ENCODE results near the gene TRIM38.
A peak's percentile ranks its signal among the peaks of the same experiment; 100 is the strongest.

TRIM38 gene

GRCh38 chr6:25958700-25959162, 3.9 kb upstream of the TRIM38 start:
- Histone ChIP-seq H3K4me1 (ENCODE audit: control insufficient read depth in 1 of 2, insufficient read depth in 2 of 2, low read length in 2 of 2) (peaks cover 0 to 10% of the 10 kb centered on the region in 2 donors), H3K36me3 (ENCODE audit: control insufficient read depth in 1 of 2, insufficient read depth in 2 of 2, low read length in 2 of 2) (peaks cover 0 to 4% of the 10 kb centered on the region in 2 donors), H3K9me3 (ENCODE audit: control insufficient read depth in 1 of 2, low read length in 2 of 2) (no peaks in the 10 kb centered on the region), H3K27ac (ENCODE audit: low read length) (no peak overlapping the region), H3K4me3 (ENCODE audit: low read depth in 1 of 2, low read length in 2 of 2) (no peak overlapping the region), H3K27me3 (ENCODE audit: low read depth, low read length) (no peaks in the 10 kb centered on the region)

- H3K4me1 ChIP-seq (ENCODE audit: control insufficient read depth in 1 of 2, insufficient read depth in 2 of 2, low read length in 2 of 2), result peaks cover 0 to 19% of the 10 kb centered on the region in 2 donors
- no peaks in the 10 kb centered on the region for H3K9me3 ChIP-seq (ENCODE audit: control insufficient read depth in 1 of 2, low read length in 2 of 2)
- H3K27me3 ChIP-seq (ENCODE audit: low read depth, low read length), result no peaks in the 10 kb centered on the region
- H3K4me3 ChIP-seq (ENCODE audit: low read depth in 1 of 2, low read length in 2 of 2), result no peak overlapping the region
- H3K27ac ChIP-seq (ENCODE audit: low read length), result no peak overlapping the region
- H3K36me3 ChIP-seq (ENCODE audit: control insufficient read depth in 1 of 2, insufficient read depth in 2 of 2, low read length in 2 of 2), result peaks cover 0 to 6% of the 10 kb centered on the region in 2 donors
Measured at GRCh38 chr6:25959890-25960536, 2.6 kb upstream of the TRIM38 start.

GRCh38 chr6:25960734-25961133, 1.9 kb upstream of the TRIM38 start:
- H3K27me3 ChIP-seq (ENCODE audit: low read depth, low read length), result no peaks in the 10 kb centered on the region
- peaks cover 0 to 24% of the 10 kb centered on the region in 2 donors for H3K4me1 ChIP-seq (ENCODE audit: control insufficient read depth in 1 of 2, insufficient read depth in 2 of 2, low read length in 2 of 2)
- no peaks in the 10 kb centered on the region for H3K9me3 ChIP-seq (ENCODE audit: control insufficient read depth in 1 of 2, low read length in 2 of 2)
- H3K27ac ChIP-seq (ENCODE audit: low read length), result no peak overlapping the region
- H3K36me3 ChIP-seq (ENCODE audit: control insufficient read depth in 1 of 2, insufficient read depth in 2 of 2, low read length in 2 of 2), result peaks cover 0 to 10% of the 10 kb centered on the region in 2 donors
- H3K4me3 ChIP-seq (ENCODE audit: low read depth in 1 of 2, low read length in 2 of 2), result no peak overlapping the region

- no peaks in the 10 kb centered on the region for H3K9me3 ChIP-seq (ENCODE audit: control insufficient read depth in 1 of 2, low read length in 2 of 2)
- H3K36me3 ChIP-seq (ENCODE audit: control insufficient read depth in 1 of 2, insufficient read depth in 2 of 2, low read length in 2 of 2), result peaks cover 8 to 16% of the 10 kb centered on the region in 2 donors
- peaks cover 0 to 27% of the 10 kb centered on the region in 2 donors for H3K4me1 ChIP-seq (ENCODE audit: control insufficient read depth in 1 of 2, insufficient read depth in 2 of 2, low read length in 2 of 2)
- H3K4me3 ChIP-seq (ENCODE audit: low read depth in 1 of 2, low read length in 2 of 2), result peak overlapping the region; percentile 82 to 89
- H3K27me3 ChIP-seq (ENCODE audit: low read depth, low read length), result no peaks in the 10 kb centered on the region
- peak overlapping the region; percentile 100 for H3K27ac ChIP-seq (ENCODE audit: low read length)
Measured at GRCh38 chr6:25961619-25962148, 918 bp upstream of the TRIM38 start.

- Histone ChIP-seq H3K4me3 (ENCODE audit: low read depth in 1 of 2, low read length in 2 of 2) (peak overlapping the region; percentile 82 to 90), H3K27ac (ENCODE audit: low read length) (no peak overlapping the region), H3K36me3 (ENCODE audit: control insufficient read depth in 1 of 2, insufficient read depth in 2 of 2, low read length in 2 of 2) (peaks cover 19 to 25% of the 10 kb centered on the region in 2 donors), H3K27me3 (ENCODE audit: low read depth, low read length) (no peaks in the 10 kb centered on the region), H3K4me1 (ENCODE audit: control insufficient read depth in 1 of 2, insufficient read depth in 2 of 2, low read length in 2 of 2) (peaks cover 0 to 44% of the 10 kb centered on the region in 2 donors), H3K9me3 (ENCODE audit: control insufficient read depth in 1 of 2, low read length in 2 of 2) (no peaks in the 10 kb centered on the region)
Measured at GRCh38 chr6:25963426-25964123, 973 bp downstream of the TRIM38 start.

- no peaks in the 10 kb centered on the region for H3K9me3 ChIP-seq (ENCODE audit: control insufficient read depth in 1 of 2, low read length in 2 of 2)
- peaks cover 0 to 44% of the 10 kb centered on the region in 2 donors for H3K4me1 ChIP-seq (ENCODE audit: control insufficient read depth in 1 of 2, insufficient read depth in 2 of 2, low read length in 2 of 2)
- peak overlapping the region in 1 of 2 donors; percentile 34 for H3K4me3 ChIP-seq (ENCODE audit: low read depth in 1 of 2, low read length in 2 of 2)
- H3K27me3 ChIP-seq (ENCODE audit: low read depth, low read length), result no peaks in the 10 kb centered on the region
- peaks cover 28 to 35% of the 10 kb centered on the region in 2 donors for H3K36me3 ChIP-seq (ENCODE audit: control insufficient read depth in 1 of 2, insufficient read depth in 2 of 2, low read length in 2 of 2)
- no peak overlapping the region for H3K27ac ChIP-seq (ENCODE audit: low read length)
Measured at GRCh38 chr6:25965058-25965457, 2.5 kb downstream of the TRIM38 start.

GRCh38 chr6:25966711-25967110, 4.1 kb downstream of the TRIM38 start:
- peaks cover 0 to 42% of the 10 kb centered on the region in 2 donors for H3K4me1 ChIP-seq (ENCODE audit: control insufficient read depth in 1 of 2, insufficient read depth in 2 of 2, low read length in 2 of 2)
- H3K36me3 ChIP-seq (ENCODE audit: control insufficient read depth in 1 of 2, insufficient read depth in 2 of 2, low read length in 2 of 2), result peaks cover 41 to 50% of the 10 kb centered on the region in 2 donors

GRCh38 chr6:25968769-25969168, 6.2 kb downstream of the TRIM38 start:
- no peaks in the 10 kb centered on the region for H3K27me3 ChIP-seq (ENCODE audit: low read depth, low read length)
- H3K36me3 ChIP-seq (ENCODE audit: control insufficient read depth in 1 of 2, insufficient read depth in 2 of 2, low read length in 2 of 2), result peaks cover 62 to 66% of the 10 kb centered on the region in 2 donors
- H3K4me3 ChIP-seq (ENCODE audit: low read depth in 1 of 2, low read length in 2 of 2), result no peak overlapping the region
- H3K9me3 ChIP-seq (ENCODE audit: control insufficient read depth in 1 of 2, low read length in 2 of 2), result no peaks in the 10 kb centered on the region
- H3K27ac ChIP-seq (ENCODE audit: low read length), result no peak overlapping the region
- peaks cover 0 to 34% of the 10 kb centered on the region in 2 donors for H3K4me1 ChIP-seq (ENCODE audit: control insufficient read depth in 1 of 2, insufficient read depth in 2 of 2, low read length in 2 of 2)

More at GRCh38 chr6:25966711-25967110, 4.1 kb downstream of the TRIM38 start:
- no peaks in the 10 kb centered on the region for H3K9me3 ChIP-seq (ENCODE audit: control insufficient read depth in 1 of 2, low read length in 2 of 2)
- H3K27me3 ChIP-seq (ENCODE audit: low read depth, low read length), result no peaks in the 10 kb centered on the region
- peak overlapping the region in 1 of 2 donors; percentile 9 for H3K4me3 ChIP-seq (ENCODE audit: low read depth in 1 of 2, low read length in 2 of 2)
- H3K27ac ChIP-seq (ENCODE audit: low read length), result no peak overlapping the region

- Histone ChIP-seq H3K27me3 (ENCODE audit: low read depth, low read length) (no peaks in the 10 kb centered on the region), H3K27ac (ENCODE audit: low read length) (peak overlapping the region; percentile 40), H3K9me3 (ENCODE audit: control insufficient read depth in 1 of 2, low read length in 2 of 2) (no peaks in the 10 kb centered on the region), H3K4me1 (ENCODE audit: control insufficient read depth in 1 of 2, insufficient read depth in 2 of 2, low read length in 2 of 2) (peaks cover 0 to 20% of the 10 kb centered on the region in 2 donors), H3K4me3 (ENCODE audit: low read depth in 1 of 2, low read length in 2 of 2) (no peak overlapping the region), H3K36me3 (ENCODE audit: control insufficient read depth in 1 of 2, insufficient read depth in 2 of 2, low read length in 2 of 2) (peaks cover 74 to 81% of the 10 kb centered on the region in 2 donors)
Measured at GRCh38 chr6:25971187-25971821, 8.7 kb downstream of the TRIM38 start.

GRCh38 chr6:25972128-25972527, 9.5 kb downstream of the TRIM38 start:
- Histone ChIP-seq H3K27me3 (ENCODE audit: low read depth, low read length) (no peaks in the 10 kb centered on the region), H3K9me3 (ENCODE audit: control insufficient read depth in 1 of 2, low read length in 2 of 2) (no peaks in the 10 kb centered on the region), H3K4me1 (ENCODE audit: control insufficient read depth in 1 of 2, insufficient read depth in 2 of 2, low read length in 2 of 2) (peaks cover 0 to 13% of the 10 kb centered on the region in 2 donors), H3K4me3 (ENCODE audit: low read depth in 1 of 2, low read length in 2 of 2) (no peak overlapping the region), H3K27ac (ENCODE audit: low read length) (peak overlapping the region; percentile 40), H3K36me3 (ENCODE audit: control insufficient read depth in 1 of 2, insufficient read depth in 2 of 2, low read length in 2 of 2) (peaks cover 65 to 82% of the 10 kb centered on the region in 2 donors)

- H3K36me3 ChIP-seq (ENCODE audit: control insufficient read depth in 1 of 2, insufficient read depth in 2 of 2, low read length in 2 of 2), result peaks cover 63 to 89% of the 10 kb centered on the region in 2 donors
- H3K4me1 ChIP-seq (ENCODE audit: control insufficient read depth in 1 of 2, insufficient read depth in 2 of 2, low read length in 2 of 2), result peaks cover 0 to 6% of the 10 kb centered on the region in 2 donors
- no peaks in the 10 kb centered on the region for H3K9me3 ChIP-seq (ENCODE audit: control insufficient read depth in 1 of 2, low read length in 2 of 2)
- H3K27me3 ChIP-seq (ENCODE audit: low read depth, low read length), result no peaks in the 10 kb centered on the region
- no peak overlapping the region for H3K27ac ChIP-seq (ENCODE audit: low read length)
- no peak overlapping the region for H3K4me3 ChIP-seq (ENCODE audit: low read depth in 1 of 2, low read length in 2 of 2)
Measured at GRCh38 chr6:25972902-25973301, 10.3 kb downstream of the TRIM38 start.
